ENCODE data around the gene CPEB2. TPM values are rescaled to one million over a fixed set of nuclear protein-coding genes. Genes with fewer than 3 reads are reported as not detected.

Gene CPEB2
- 21.5 TPM for total RNA-seq

DNA sequence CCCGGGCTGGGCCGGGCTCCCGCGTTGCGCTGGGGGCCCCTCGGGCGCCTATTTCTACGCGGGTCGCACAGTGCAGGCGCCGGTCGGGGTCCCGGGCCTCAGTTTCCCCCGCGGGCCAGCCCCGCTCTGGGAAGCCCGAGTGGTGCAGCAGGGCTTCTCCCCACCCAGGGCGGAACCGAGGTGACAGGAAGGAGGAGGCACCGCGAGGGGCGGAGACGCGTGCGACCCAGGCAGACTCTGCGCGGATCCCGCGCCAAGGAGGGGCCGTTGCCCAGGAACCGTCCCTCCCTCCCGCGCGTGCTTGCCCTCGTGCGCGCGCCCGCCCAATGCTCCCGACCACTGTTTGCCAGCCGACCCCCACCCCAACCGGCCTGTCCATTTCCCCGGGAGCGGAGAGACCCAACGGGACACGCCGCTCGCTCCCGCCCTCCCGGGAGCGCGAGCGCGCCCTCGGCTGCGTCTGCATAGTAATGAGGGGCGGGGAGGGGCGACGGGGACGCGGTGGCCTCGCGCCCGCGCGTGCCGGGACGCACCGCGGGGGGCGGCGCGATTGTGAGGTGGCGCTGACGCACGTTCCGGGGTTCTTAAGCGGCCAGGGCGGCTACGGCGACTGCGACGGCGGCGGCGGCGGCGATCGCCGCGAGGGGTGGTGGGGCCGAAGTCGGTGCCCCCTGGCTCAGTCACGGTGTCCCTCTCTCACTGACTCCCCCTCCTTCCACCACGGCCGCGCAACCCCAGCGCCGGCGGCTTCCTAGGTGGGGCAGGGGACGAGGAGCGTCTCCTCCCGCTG, at the start of gene CPEB2:
Gene CPEB2 (plus strand): TSS at position 613 of the 790 bp plus-strand sequence. CDS start 193 bp downstream, outside the sequence.
- DNase-seq = peak; percentile 91

GRCh38 chr4:14958436-14958835, 43.8 kb upstream of the CPEB2 start:
- no peak for DNase-seq

- no peak for DNase-seq
Measured at GRCh38 chr4:14961292-14961691, 41.0 kb upstream of the CPEB2 start.

GRCh38 chr4:14965071-14965470, 37.2 kb upstream of the CPEB2 start:
- DNase-seq = no peak

- DNase-seq = no peak
Measured at GRCh38 chr4:14967982-14968381, 34.3 kb upstream of the CPEB2 start.

DNA sequence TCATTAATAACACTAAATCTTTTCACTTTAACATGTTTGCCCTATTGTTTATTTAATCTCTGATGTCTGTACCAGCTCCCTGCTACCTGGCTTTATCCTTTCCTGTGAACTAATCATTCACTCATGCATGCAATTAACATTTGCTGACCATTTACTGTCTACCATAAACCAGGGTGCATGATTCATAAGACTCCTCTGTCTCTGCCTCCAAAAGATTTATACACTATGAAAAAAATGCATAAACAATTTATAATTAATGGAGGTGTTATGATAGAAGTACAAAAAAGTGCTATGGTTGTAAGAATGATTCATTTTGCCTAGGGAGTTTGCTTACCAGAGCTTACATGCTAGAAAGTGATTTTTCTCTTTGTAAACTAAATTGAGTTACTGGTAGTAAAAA, 24.5 kb upstream of the CPEB2 start:
- DNase-seq = no peak

GRCh38 chr4:14984448-14984847, 17.8 kb upstream of the CPEB2 start:
- DNase-seq = no peak

DNA sequence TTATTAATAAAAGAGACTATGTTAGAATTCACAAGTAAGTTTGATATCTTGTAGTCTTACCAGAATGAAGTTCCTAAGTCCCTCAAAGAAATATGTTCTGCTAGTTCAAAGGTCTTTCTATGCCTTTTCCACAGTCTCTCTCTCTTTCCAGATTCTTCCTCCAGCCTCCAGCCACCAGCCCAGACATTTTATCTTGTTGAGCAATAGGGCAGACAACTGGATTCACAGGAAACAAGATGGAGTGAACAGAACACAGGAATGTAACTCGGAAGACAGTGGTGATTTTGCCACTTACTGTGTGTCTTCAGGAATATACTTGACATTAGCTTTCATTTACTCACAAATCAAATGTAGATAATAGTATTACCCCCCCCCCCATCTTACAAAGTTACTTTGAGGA, 17.1 kb upstream of the CPEB2 start:
- DNase-seq = no peak

DNA sequence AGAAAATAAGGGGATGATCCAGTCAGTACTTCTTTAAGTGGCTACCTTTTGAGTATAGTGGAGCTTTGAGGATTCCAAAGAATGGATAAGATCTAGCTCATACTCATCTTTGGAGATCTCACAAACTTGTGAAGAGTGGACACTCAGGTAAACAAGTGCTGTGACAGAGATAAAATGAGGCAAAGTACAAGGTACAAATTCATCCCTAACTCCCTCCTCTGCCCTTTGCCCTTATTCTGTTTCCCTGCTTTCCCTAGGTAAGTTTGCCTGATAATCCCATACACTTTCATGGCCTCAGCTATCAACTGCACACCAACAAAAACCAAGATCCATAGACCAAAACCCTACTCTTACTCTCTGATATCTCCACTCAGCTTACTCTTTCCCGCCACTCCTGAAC, 16.4 kb upstream of the CPEB2 start:
- no peak for DNase-seq

- DNase-seq = no peak
Measured at GRCh38 chr4:14987054-14987453, 15.2 kb upstream of the CPEB2 start.

GRCh38 chr4:14990484-14990883, 11.8 kb upstream of the CPEB2 start:
- no peak for DNase-seq

DNA sequence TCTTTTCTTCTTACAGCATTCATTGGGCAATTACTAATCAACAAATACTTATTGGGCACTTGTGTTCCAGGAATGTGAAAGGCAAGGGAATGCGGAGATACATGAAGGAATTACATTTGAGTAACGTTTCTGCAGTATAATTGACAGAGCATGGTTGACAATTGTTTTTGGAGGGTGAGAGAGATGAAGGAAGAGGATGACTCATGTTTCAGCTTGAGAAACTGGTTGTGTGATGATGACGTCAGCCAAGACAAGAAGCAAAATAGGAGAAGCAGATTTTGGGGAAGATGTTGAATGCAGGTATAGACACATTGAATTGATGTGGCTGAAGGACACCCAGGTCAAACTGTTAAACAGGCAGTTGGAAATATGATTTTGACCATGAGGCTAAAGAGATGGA, 8.0 kb upstream of the CPEB2 start:
- DNase-seq = no peak

GRCh38 chr4:15001248-15001868, 923 bp upstream of the CPEB2 start:
- DNase-seq = peak; percentile 69

DNA sequence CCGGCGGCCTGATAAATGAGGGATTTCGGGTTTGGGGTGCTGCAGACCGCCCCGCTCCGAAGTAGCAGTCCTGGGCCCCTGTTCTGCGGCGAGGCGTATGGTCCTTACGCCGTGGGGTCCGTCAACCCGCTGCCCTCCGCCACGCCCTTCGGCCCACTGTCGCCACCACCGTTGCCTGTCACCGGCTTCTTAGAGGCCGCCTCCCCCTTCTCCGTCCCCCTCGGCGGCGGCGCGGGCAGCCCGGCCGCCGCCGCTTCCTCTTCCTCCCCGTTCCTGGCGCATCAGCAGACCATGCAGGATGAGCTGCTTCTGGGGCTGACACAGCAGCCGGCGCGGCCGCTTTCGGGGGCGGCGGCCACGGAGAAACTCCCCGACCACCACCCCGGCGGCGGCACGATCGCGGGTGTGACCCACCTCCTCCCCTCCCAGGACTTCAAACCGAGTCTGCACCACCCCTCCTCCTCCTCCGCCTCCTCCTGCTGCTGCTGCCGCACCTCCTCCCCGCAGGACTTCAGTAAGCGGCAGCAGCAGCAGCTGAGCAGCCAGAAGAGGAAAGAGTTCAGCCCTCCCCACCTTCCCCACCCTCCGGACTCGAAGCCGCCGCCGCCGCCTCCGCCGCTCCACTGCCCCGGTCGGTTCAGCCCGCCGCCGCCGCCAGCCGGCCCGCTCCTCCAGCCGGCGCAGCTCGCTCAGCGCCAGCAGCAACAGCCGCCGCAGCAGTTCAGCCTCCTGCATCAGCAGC, 549 bp downstream of the CPEB2 start:
- peak; percentile 64 for DNase-seq

GRCh38 chr4:15003401-15003890, 1.2 kb downstream of the CPEB2 start:
- no peak for DNase-seq

DNA sequence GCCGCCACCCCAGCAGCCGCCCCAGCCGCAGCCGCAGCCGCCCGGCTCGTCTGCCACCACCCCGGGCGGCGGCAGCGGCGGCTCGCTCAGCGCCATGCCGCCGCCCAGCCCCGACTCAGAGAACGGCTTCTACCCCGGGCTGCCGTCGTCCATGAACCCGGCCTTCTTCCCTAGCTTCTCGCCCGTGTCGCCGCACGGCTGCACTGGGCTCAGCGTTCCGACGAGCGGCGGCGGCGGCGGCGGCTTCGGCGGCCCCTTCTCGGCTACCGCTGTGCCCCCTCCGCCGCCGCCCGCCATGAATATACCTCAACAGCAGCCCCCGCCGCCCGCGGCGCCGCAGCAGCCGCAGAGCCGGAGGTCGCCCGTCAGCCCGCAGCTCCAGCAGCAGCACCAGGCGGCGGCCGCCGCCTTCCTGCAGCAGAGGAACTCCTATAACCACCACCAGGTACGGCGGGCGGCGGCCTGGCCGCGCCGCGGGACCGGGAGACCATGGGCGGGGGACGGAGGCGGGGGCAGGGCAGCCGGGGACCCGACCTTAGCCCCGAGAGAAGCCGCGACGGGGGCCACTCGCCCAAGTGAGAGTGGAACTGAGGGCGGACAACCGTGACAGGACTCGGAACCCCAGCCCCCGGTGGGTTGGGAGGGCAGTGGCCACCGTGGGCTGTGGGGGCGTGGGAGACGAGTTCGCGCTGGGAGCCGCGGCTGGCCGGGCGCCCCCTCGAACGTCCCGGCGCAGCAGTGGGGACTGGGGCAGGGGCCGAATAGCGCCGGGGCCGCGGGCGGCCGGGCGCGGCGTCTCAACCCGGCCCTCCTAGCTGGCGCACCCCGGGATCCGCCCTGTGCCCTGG, 1.8 kb downstream of the CPEB2 start:
- no peak for DNase-seq

- no peak for DNase-seq
Measured at GRCh38 chr4:15004739-15005301, 2.5 kb downstream of the CPEB2 start.

DNA sequence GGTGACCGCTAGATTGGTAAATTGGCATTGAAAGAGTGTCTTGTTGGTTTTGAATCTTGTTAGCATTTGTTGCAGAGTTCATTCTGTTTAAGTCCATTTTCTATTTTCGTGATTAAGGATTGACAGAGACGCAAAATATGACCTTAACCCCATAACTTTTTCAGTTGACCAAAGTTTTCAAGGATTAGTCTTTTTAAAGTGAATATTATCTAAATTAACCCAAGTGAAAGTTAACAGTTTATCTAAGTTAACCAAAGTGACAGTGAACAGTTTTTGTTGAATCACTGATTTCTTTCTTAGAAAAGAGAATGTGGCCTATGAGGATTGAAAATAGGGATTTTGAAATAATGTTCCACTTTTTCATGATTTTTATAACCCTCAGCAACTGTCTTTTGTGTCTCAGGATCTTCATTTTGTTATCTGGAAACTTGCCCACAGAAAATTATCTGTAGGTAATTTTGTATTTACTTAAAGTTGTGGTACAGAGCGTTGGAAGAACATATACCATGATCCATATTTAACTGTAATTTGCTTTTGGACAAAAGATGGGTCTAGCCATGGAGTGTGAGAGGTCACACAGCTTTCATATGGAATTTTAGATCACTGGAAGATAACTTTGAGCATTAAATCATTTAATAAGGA, 3.3 kb downstream of the CPEB2 start:
- no peak for DNase-seq

DNA sequence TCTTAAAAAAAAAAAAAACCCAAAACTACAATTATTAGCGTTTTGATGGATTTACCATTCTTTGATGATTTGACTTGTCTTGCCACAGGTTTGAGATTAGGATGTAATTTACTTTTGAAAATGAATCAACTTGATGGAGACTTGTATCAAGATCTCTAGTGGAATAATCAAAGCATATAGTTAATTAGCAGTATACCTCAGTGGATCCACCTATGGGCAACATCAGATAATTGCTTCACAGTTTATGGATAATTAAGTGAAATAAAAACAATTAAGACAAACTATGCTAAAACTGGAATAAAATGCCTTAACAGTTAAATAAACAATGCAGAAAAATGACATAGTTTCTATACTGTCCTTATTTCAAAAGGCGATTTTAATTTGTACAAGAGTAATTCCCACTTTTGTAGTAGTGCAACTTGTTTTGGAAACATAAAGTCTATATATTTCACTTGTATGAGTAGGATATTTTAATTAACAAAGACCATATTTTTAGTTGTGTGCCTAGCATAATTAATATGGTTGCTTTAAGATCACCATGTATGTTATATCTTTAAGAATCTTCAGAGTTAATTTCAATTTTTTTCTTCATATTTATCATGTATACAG, 4.2 kb downstream of the CPEB2 start:
- DNase-seq = peak; percentile 20

GRCh38 chr4:15007201-15007600, 4.9 kb downstream of the CPEB2 start:
- no peak for DNase-seq

Data from skin of body (tissue), 2 donors.